GM12865 (cell line): ENCODE results near the gene CYBB.
"Not testable (repeated sequence)": the region's sequence is repeated elsewhere in the genome, so short reads cannot be mapped to it uniquely, and the experiment has no call there.

Experiments
- DNase-seq: peaks from one replicate; pipeline ENCODE4 v3.0.0; 2010; ENCODE audit warnings: low read depth
- H3K4me3 ChIP-seq: 2 replicates; pipeline ENCODE4 v1.5.1; 2011; ENCODE audit warnings: mild to moderate bottlenecking, low read depth, low read length, control low read depth
- TF ChIP-seq, protein P1 (sequence below): IDR thresholded peaks from 2 replicates; pipeline ENCODE4 v1.5.1; 2011; ENCODE audit warnings: low read length, control low read depth, low read depth, inconsistent platforms; ENCODE audit not compliant: insufficient read depth; ENCODE audit errors: missing control alignments

CYBB gene

DNA sequence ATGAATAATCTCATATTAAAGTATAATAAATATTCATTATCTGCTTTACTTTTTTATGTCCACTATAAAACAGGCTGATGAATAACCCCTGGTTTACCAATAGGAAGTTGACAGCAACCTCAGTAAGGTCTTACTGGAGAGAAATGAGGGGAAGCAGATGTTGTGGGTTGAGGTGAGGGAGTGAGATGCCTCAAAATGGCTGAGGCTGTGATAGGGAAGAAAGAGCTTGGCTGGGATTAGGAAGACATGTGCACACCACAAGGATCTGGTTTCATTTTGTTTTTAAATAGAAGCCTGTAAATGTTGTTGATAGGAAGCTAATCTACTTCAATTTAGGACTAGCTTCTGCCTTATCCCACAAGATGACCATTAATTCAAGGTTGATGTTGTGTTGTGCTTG, 14.4 kb upstream of the CYBB start:
- DNase-seq = no peak
- TF ChIP-seq, protein P1, sequence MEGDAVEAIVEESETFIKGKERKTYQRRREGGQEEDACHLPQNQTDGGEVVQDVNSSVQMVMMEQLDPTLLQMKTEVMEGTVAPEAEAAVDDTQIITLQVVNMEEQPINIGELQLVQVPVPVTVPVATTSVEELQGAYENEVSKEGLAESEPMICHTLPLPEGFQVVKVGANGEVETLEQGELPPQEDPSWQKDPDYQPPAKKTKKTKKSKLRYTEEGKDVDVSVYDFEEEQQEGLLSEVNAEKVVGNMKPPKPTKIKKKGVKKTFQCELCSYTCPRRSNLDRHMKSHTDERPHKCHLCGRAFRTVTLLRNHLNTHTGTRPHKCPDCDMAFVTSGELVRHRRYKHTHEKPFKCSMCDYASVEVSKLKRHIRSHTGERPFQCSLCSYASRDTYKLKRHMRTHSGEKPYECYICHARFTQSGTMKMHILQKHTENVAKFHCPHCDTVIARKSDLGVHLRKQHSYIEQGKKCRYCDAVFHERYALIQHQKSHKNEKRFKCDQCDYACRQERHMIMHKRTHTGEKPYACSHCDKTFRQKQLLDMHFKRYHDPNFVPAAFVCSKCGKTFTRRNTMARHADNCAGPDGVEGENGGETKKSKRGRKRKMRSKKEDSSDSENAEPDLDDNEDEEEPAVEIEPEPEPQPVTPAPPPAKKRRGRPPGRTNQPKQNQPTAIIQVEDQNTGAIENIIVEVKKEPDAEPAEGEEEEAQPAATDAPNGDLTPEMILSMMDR = no peak
- H3K4me3 ChIP-seq = no peak overlapping the region

DNA sequence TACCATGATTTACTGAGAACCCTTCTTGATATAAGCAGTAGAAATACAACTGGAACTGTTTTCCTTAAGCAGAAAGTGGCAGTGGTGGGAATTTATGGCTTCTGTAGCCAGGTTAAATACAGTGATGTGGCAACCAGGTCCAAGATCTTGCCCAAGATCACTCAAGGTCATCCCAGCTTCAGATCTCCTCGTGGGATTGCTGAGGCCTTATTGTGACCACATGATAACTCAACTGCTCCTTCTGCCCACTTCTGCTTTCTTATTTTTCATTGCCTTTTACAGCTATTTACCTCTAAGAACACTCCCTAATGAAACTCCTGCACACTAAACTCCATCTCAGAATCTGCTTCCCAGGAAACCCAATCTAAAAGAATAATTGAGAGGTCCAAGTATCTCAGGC, 12.4 kb upstream of the CYBB start:
- TF ChIP-seq, protein P1 = no peak
- no peak for DNase-seq
- no peak overlapping the region for H3K4me3 ChIP-seq

DNA sequence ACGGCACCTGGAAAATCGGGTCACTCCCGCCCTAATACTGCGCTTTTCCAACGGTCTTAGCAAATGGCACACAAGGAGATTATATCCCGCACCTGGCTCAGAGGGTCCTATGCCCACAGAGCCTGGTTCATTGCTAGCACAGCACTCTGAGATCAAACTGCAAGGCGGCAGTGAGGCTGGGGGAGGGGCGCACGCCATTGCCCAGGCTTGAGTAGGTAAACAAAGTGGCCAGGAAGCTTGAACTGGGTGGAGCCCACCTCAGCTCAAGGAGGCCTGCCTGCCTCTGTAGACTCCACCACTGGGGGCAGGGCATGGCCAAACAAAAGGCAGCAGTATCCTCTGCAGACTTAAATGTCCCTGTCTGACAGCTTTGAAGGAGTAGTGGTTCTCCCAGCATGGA, 11.0 kb upstream of the CYBB start:
- not testable (repeated sequence) for DNase-seq, H3K4me3 ChIP-seq

DNA sequence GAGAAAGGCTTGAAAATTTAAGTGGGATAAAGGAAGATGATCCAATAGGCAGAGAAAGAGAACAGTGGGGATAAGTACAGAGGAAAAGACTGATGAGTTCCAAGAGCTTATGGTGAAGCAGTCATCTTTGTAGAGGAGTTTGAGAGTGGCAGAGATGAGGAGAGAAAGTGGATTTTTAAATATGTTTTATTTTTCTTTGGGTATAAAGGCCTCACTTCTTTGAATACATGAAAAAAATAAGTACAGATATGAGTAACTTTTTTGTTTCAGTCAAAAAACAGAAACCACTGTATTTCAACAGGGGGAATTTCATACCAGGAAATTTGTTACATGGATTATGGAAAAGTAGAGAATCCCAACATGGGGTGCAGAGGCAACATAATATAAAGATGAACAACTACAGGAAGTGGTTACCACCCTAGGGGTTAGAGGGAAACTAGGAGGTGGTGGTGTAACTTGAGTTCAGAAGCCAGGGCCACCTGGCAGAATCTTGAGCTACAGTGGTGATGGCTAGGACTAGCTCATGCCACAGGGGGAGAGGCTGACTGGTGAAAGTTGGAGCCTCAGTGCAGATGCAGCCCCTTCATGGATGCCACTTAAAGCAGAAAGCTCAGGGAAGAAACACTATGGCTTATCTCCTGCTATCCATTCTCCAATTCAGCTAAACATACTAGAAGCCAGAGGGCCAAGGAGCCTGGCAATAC, 3.4 kb upstream of the CYBB start:
- peak; percentile 56 for DNase-seq
- TF ChIP-seq, protein P1 = no peak
- H3K4me3 ChIP-seq = no peak overlapping the region

DNA sequence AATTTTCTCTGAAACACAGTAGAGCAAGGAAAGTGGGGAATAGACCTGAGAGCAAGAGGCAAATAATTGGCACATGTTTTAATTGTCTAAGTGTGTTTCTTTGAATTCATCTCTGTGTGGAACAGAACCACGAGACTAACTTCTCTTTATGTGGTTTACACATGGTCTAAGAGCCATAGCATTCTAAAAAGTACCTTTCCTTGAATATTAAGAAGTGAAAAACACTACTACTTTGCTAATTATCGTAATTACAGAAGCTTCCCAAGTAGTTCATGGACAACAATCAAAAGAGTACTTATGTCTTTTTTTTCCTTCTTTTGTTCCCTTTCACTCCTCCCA, 2.9 kb upstream of the CYBB start:
- H3K4me3 ChIP-seq = no peak overlapping the region
- no peak for DNase-seq
- TF ChIP-seq, protein P1 = no peak

DNA sequence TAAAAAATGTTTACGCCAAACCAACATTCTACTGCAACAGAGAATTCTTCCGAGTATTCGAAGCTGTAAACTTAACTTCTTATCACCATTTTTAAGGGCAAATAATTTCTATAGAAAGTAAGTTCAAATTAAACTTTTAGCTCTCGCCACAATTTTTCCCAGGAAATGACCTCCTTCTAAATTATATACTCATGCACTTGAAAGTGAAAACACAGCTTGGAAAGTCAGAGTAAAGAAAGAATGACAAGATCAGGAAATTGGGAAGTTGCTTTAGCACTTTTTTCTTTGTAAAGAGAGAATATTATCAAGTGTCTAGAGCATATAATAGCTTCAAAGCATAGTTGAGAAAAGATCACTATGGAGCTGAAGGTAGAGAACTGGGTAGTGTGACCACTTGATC, 1.2 kb downstream of the CYBB start:
- no peak for DNase-seq
- peak overlapping the region; percentile 74 for H3K4me3 ChIP-seq
- TF ChIP-seq, protein P1 = no peak

DNA sequence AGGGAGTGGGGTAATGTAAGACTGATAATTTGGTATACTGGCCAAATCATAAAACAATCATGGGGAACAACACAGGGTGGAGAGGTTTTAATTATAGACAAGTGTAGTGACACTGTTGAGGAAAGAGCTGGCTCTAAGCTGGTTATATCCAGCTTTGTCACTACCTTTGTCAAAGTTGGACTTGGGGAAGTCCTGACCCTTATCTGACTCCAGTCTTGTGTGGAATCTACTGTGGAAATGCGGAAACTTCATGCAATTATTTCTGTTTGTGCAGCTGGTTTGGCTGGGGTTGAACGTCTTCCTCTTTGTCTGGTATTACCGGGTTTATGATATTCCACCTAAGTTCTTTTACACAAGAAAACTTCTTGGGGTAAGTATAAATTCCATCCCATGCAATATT, 2.0 kb downstream of the CYBB start:
- TF ChIP-seq, protein P1 = no peak
- H3K4me3 ChIP-seq = peak overlapping the region; percentile 74
- DNase-seq = no peak
